Measurements from ENCODE around the gene PTPN1. TPM values are rescaled to one million over a fixed set of nuclear protein-coding genes. Genes with fewer than 3 reads are reported as not detected.

Gene PTPN1
- total RNA-seq, 4 donors from 2014 or later: 13.8 to 40.4 (median 22.0) TPM

GRCh38 chr20:50510706-50511542 is 741 bp downstream of the PTPN1 start:
- peak; percentile 39 to 67 (median 56) for DNase-seq
- Histone ChIP-seq H3K4me3 (peak overlapping the region; percentile 84 to 99 (median 96)), H3K4me1 (peaks cover 0 to 51% (median 14%) of the 10 kb centered on the region in 4 donors), H3K9me3 (no peaks in the 10 kb centered on the region), H3K27ac (peak overlapping the region; percentile 89 to 96 (median 92)), H3K36me3 (no peaks in the 10 kb centered on the region), H3K27me3 (no peaks in the 10 kb centered on the region)
- TF ChIP-seq CTCF (IDR thresholded peaks at IDR 0.05): no peak
- TF ChIP-seq POLR2A (IDR thresholded peaks at IDR 0.05): no peak

- Histone ChIP-seq H3K4me3 (peak overlapping the region in 3 of 4 donors; percentile 11 to 84 (median 12)), H3K27ac (peak overlapping the region in 3 of 4 donors; percentile 23 to 96 (median 61)), H3K4me1 (peaks cover 0 to 54% (median 19%) of the 10 kb centered on the region in 4 donors), H3K9me3 (no peaks in the 10 kb centered on the region), H3K36me3 (no peaks in the 10 kb centered on the region), H3K27me3 (no peaks in the 10 kb centered on the region)
- no peak for DNase-seq
- no peak for TF ChIP-seq CTCF (IDR thresholded peaks at IDR 0.05)
- no peak for TF ChIP-seq POLR2A (IDR thresholded peaks at IDR 0.05)
Observed at GRCh38 chr20:50512323-50512722, 2.1 kb downstream of the PTPN1 start.

GRCh38 chr20:50513169-50514034 is 3.2 kb downstream of the PTPN1 start:
- Histone ChIP-seq H3K4me1 (peaks cover 0 to 56% (median 26%) of the 10 kb centered on the region in 4 donors), H3K27ac (peak overlapping the region; percentile 26 to 96 (median 62))
- TF ChIP-seq CTCF (IDR thresholded peaks at IDR 0.05): no peak
- no peak for TF ChIP-seq POLR2A (IDR thresholded peaks at IDR 0.05)

GRCh38 chr20:50514035-50514337 is 3.8 kb downstream of the PTPN1 start:
- Histone ChIP-seq H3K27ac (peak overlapping the region; percentile 26 to 81 (median 62)), H3K27me3 (no peaks in the 10 kb centered on the region), H3K9me3 (no peaks in the 10 kb centered on the region), H3K4me1 (peaks cover 0 to 56% (median 28%) of the 10 kb centered on the region in 4 donors), H3K4me3 (no peak overlapping the region), H3K36me3 (no peaks in the 10 kb centered on the region)
- no peak for DNase-seq
- TF ChIP-seq CTCF (IDR thresholded peaks at IDR 0.05) (no peak), POLR2A (IDR thresholded peaks at IDR 0.05) (no peak)

More at GRCh38 chr20:50513169-50514034, 3.2 kb downstream of the PTPN1 start:
- no peaks in the 10 kb centered on the region for H3K9me3 ChIP-seq
- DNase-seq: peak in 1 of 3 donors; percentile 3
- H3K27me3 ChIP-seq: no peaks in the 10 kb centered on the region
- peak overlapping the region in 1 of 4 donors; percentile 12 for H3K4me3 ChIP-seq
- H3K36me3 ChIP-seq: no peaks in the 10 kb centered on the region

GRCh38 chr20:50514750-50515149 is 4.6 kb downstream of the PTPN1 start:
- no peaks in the 10 kb centered on the region for H3K27me3 ChIP-seq
- no peaks in the 10 kb centered on the region for H3K9me3 ChIP-seq
- peak overlapping the region in 3 of 4 donors; percentile 26 to 81 (median 61) for H3K27ac ChIP-seq
- peaks cover 0 to 54% (median 27%) of the 10 kb centered on the region in 4 donors for H3K4me1 ChIP-seq
- peak in 1 of 3 donors; percentile 3 for DNase-seq
- H3K36me3 ChIP-seq: no peaks in the 10 kb centered on the region
- TF ChIP-seq POLR2A (IDR thresholded peaks at IDR 0.05): no peak
- no peak for TF ChIP-seq CTCF (IDR thresholded peaks at IDR 0.05)
- no peak overlapping the region for H3K4me3 ChIP-seq

Measured in Peyer's patch (tissue), 4 donors.